Nephron (organoid): ENCODE data around the gene GRK3.

Experiments used
- H3K27ac Mint-ChIP-seq, 3 experiments: 2 replicates each; pipeline ENCODE4 v1.8.0; 2020; ENCODE audit warnings: mixed read lengths in 3 of 3, mild to moderate bottlenecking in 2 of 3, moderate library complexity in 1 of 3
- H3K27me3 Mint-ChIP-seq: 2 replicates; pipeline ENCODE4 v1.8.0; 2021; ENCODE audit warnings: low read depth, mild to moderate bottlenecking, moderate library complexity, mixed read lengths
- H3K36me3 Mint-ChIP-seq: 2 replicates; pipeline ENCODE4 v1.8.0; 2020; ENCODE audit warnings: low read depth, mixed read lengths
- H3K4me1 Mint-ChIP-seq: 2 replicates; pipeline ENCODE4 v1.8.0; 2020; ENCODE audit warnings: mixed read lengths
- H3K4me3 Mint-ChIP-seq, 3 experiments: 2 replicates each; pipeline ENCODE4 v1.8.0; 2020; ENCODE audit warnings: mild to moderate bottlenecking in 3 of 3, mixed read lengths in 3 of 3, moderate library complexity in 2 of 3
- H3K9me3 Mint-ChIP-seq: 2 replicates; pipeline ENCODE4 v1.8.0; 2020; ENCODE audit warnings: mixed read lengths
- CTCF ChIP-seq, 3 experiments: fragments of 200-600 bp; sonication (generic); IDR thresholded peaks; one replicate each; pipeline ENCODE4 v1.5.0; 2021; ENCODE audit warnings: antibody characterized with exemption in 3 of 3; ENCODE audit not compliant: unreplicated experiment in 3 of 3

The GRK3 gene

GRCh38 chr22:25637672-25638071, 73.2 kb downstream of the GRK3 start:
- no peaks in the 10 kb centered on the region for H3K27me3 Mint-ChIP-seq
- TF ChIP-seq CTCF (IDR thresholded peaks at IDR 0.05; ENCODE audit: unreplicated experiment in 3 of 3): no peak
- H3K4me1 Mint-ChIP-seq: no peaks in the 10 kb centered on the region
- H3K4me3 Mint-ChIP-seq: no peak overlapping the region
- H3K36me3 Mint-ChIP-seq: peaks cover 25% of the 10 kb centered on the region
- peaks cover 7% of the 10 kb centered on the region for H3K9me3 Mint-ChIP-seq
- no peak overlapping the region for H3K27ac Mint-ChIP-seq

GRCh38 chr22:25638638-25639037, 74.2 kb downstream of the GRK3 start:
- Mint-ChIP-seq H3K4me3 (no peak overlapping the region), H3K4me1 (no peaks in the 10 kb centered on the region), H3K36me3 (peaks cover 29% of the 10 kb centered on the region), H3K27me3 (no peaks in the 10 kb centered on the region), H3K27ac (no peak overlapping the region), H3K9me3 (peaks cover 7% of the 10 kb centered on the region)
- no peak for TF ChIP-seq CTCF (IDR thresholded peaks at IDR 0.05; ENCODE audit: unreplicated experiment in 3 of 3)

- Mint-ChIP-seq H3K27ac (no peak overlapping the region), H3K36me3 (peaks cover 29% of the 10 kb centered on the region), H3K4me1 (peaks cover 8% of the 10 kb centered on the region), H3K4me3 (no peak overlapping the region), H3K27me3 (peaks cover 4% of the 10 kb centered on the region), H3K9me3 (peaks cover 7% of the 10 kb centered on the region)
- no peak for TF ChIP-seq CTCF (IDR thresholded peaks at IDR 0.05; ENCODE audit: unreplicated experiment in 3 of 3)
These were observed 77.2 kb downstream of the GRK3 start for GRCh38 chr22:25641650-25642049.

GRCh38 chr22:25643232-25644000, 78.9 kb downstream of the GRK3 start:
- peaks cover 19% of the 10 kb centered on the region for H3K36me3 Mint-ChIP-seq
- peaks cover 8% of the 10 kb centered on the region for H3K4me1 Mint-ChIP-seq
- TF ChIP-seq CTCF (IDR thresholded peaks at IDR 0.05; ENCODE audit: unreplicated experiment in 3 of 3): no peak
- no peak overlapping the region for H3K4me3 Mint-ChIP-seq
- no peak overlapping the region for H3K27ac Mint-ChIP-seq
- no peaks in the 10 kb centered on the region for H3K9me3 Mint-ChIP-seq
- H3K27me3 Mint-ChIP-seq: peaks cover 4% of the 10 kb centered on the region

GRCh38 chr22:25644122-25644521, 79.6 kb downstream of the GRK3 start:
- Mint-ChIP-seq H3K9me3 (no peaks in the 10 kb centered on the region), H3K27ac (no peak overlapping the region), H3K4me3 (no peak overlapping the region), H3K4me1 (peaks cover 8% of the 10 kb centered on the region), H3K27me3 (peaks cover 4% of the 10 kb centered on the region), H3K36me3 (peaks cover 13% of the 10 kb centered on the region)
- TF ChIP-seq CTCF (IDR thresholded peaks at IDR 0.05; ENCODE audit: unreplicated experiment in 3 of 3): no peak

GRCh38 chr22:25645266-25645665, 80.8 kb downstream of the GRK3 start:
- Mint-ChIP-seq H3K36me3 (peaks cover 13% of the 10 kb centered on the region), H3K9me3 (no peaks in the 10 kb centered on the region), H3K27me3 (peaks cover 4% of the 10 kb centered on the region), H3K4me1 (peaks cover 8% of the 10 kb centered on the region), H3K27ac (peak overlapping the region in 1 of 3 experiments; percentile 26), H3K4me3 (no peak overlapping the region)
- TF ChIP-seq CTCF (IDR thresholded peaks at IDR 0.05; ENCODE audit: unreplicated experiment in 3 of 3): no peak
